ENCODE measurements around the gene PCIF1. TPM values are rescaled to one million over a fixed set of nuclear protein-coding genes. Genes with fewer than 3 reads are reported as not detected.
A peak's percentile ranks its signal among the peaks of the same experiment; 100 is the strongest.

Gene PCIF1
- polyA plus RNA-seq, 3 donors: 41.0 to 54.9 (median 50.4) TPM

DNA sequence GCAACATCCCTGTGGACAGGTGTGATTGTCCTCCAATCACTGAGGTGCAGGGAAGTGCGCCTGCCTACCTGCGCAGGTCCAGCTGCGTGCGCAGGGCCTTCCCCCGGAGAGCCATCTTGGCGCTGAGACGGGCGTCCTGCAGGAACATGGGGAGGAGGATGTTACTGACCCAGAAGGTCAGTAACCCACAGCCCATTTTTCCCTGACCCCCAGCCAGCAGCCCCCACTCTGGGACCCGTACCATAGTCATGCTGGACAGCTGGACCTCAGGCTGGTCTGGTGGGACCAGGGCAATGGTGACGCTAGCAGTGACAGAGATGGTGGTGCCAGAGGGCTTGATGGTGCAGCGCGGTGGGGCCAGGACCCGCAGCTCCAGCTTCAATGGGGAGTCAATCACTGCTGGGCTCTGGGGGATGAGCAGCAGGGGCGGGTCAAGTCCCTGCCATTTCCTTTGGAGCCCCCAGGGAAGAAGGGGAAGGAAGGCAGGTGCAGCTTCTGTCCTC is 32.2 kb upstream of the PCIF1 start:
- Histone ChIP-seq H3K27ac (ENCODE audit: low read depth in 1 of 2, low read length in 2 of 2) (no peak overlapping the region), H3K36me3 (replicated peaks in 1 of 2; ENCODE audit: control insufficient read depth in 1 of 2, insufficient read depth in 2 of 2, low read length in 2 of 2) (peaks cover 23% of the 10 kb centered on the region in 2 donors), H3K9ac (ENCODE audit: insufficient read depth, low read length, poor library complexity, severe bottlenecking) (no peak overlapping the region), H3K27me3 (ENCODE audit: control insufficient read depth in 2 of 2, insufficient read depth in 2 of 2, low read length in 2 of 2) (no peaks in the 10 kb centered on the region), H3K4me3 (replicated peaks in 1 of 3; ENCODE audit: low read depth in 2 of 3, low read length in 3 of 3) (no peak overlapping the region), H4K20me1 (ENCODE audit: insufficient read depth, low read length) (peaks cover 18% of the 10 kb centered on the region), H3K4me2 (replicated peaks; ENCODE audit: extremely low read depth, low read length, poor library complexity, severe bottlenecking) (no peak overlapping the region), H3K79me2 (ENCODE audit: insufficient read depth, low read length) (peaks cover under 1% of the 10 kb centered on the region), H2AFZ (ENCODE audit: insufficient read depth, low read depth, low read length, poor library complexity, severe bottlenecking) (no peak overlapping the region), H3K4me1 (ENCODE audit: control insufficient read depth in 1 of 2, insufficient read depth in 2 of 2, low read length in 2 of 2) (no peaks in the 10 kb centered on the region), H3K9me3 (replicated peaks in 1 of 2; ENCODE audit: control insufficient read depth in 1 of 2, insufficient read depth in 1 of 2, low read length in 2 of 2) (no peaks in the 10 kb centered on the region)
- Mint-ChIP-seq H3K9me3 (peaks cover 0 to 3% (median 0%) of the 10 kb centered on the region in 7 donors), H3K27ac (no peak overlapping the region), H3K4me1 (peaks cover 7% of the 10 kb centered on the region), H3K4me3 (no peak overlapping the region), H3K36me3 (peaks cover 22 to 27% of the 10 kb centered on the region in 2 donors), H3K27me3 (ENCODE audit: low read depth in 3 of 3) (no peaks in the 10 kb centered on the region)
- DNase-seq: no peak
- intact Hi-C loops (cut with micrococcal nuclease): no loop called here
- 100% methylated on average over 7 of the region's 14 CpGs for whole genome bisulfite sequencing (ENCODE audit: insufficient coverage)
- no peak for TF ChIP-seq CTCF (IDR thresholded peaks at IDR 0.05)

- peaks cover 14% of the 10 kb centered on the region for H3K4me1 Mint-ChIP-seq
- WGBS (ENCODE audit: insufficient coverage): 83% methylated on average over 6 of the region's 16 CpGs
- Histone ChIP-seq H3K36me3 (replicated peaks in 1 of 2; ENCODE audit: control insufficient read depth in 1 of 2, insufficient read depth in 2 of 2, low read length in 2 of 2) (no peaks in the 10 kb centered on the region), H3K4me2 (replicated peaks; ENCODE audit: extremely low read depth, low read length, poor library complexity, severe bottlenecking) (no peak overlapping the region), H2AFZ (ENCODE audit: insufficient read depth, low read depth, low read length, poor library complexity, severe bottlenecking) (no peak overlapping the region), H4K20me1 (ENCODE audit: insufficient read depth, low read length) (no peaks in the 10 kb centered on the region), H3K4me1 (ENCODE audit: control insufficient read depth in 1 of 2, insufficient read depth in 2 of 2, low read length in 2 of 2) (peaks cover 7% of the 10 kb centered on the region in 2 donors), H3K27me3 (ENCODE audit: control insufficient read depth in 2 of 2, insufficient read depth in 2 of 2, low read length in 2 of 2) (no peaks in the 10 kb centered on the region), H3K4me3 (replicated peaks in 1 of 3; ENCODE audit: low read depth in 2 of 3, low read length in 3 of 3) (no peak overlapping the region), H3K79me2 (ENCODE audit: insufficient read depth, low read length) (no peaks in the 10 kb centered on the region), H3K9me3 (replicated peaks in 1 of 2; ENCODE audit: control insufficient read depth in 1 of 2, insufficient read depth in 1 of 2, low read length in 2 of 2) (no peaks in the 10 kb centered on the region), H3K27ac (ENCODE audit: low read depth in 1 of 2, low read length in 2 of 2) (no peak overlapping the region), H3K9ac (ENCODE audit: insufficient read depth, low read length, poor library complexity, severe bottlenecking) (no peak overlapping the region)
- H3K27me3 Mint-ChIP-seq (ENCODE audit: low read depth in 3 of 3): peaks cover 0 to 2% (median 0%) of the 10 kb centered on the region in 3 donors
- peaks cover 0 to 3% of the 10 kb centered on the region in 2 donors for H3K36me3 Mint-ChIP-seq
- DNase-seq: no peak
- H3K27ac Mint-ChIP-seq: peak overlapping the region in 2 of 7 donors; percentile 15 to 61
- no peak overlapping the region for H3K4me3 Mint-ChIP-seq
- intact Hi-C loops (cut with micrococcal nuclease): no loop called here
- TF ChIP-seq CTCF (IDR thresholded peaks at IDR 0.05): no peak
- no peaks in the 10 kb centered on the region for H3K9me3 Mint-ChIP-seq
Observed at GRCh38 chr20:45904583-45905504, 29.6 kb upstream of the PCIF1 start.

All from CD14-positive monocyte (primary cell).